OCI-LY1 (cell line): ENCODE results near the gene ADAMTSL4.

Experiments
- H2AFZ ChIP-seq: fragments of 200-600 bp; sonication (generic), shearing (Covaris generic); 2 replicates; pipeline ENCODE4 v1.6.0; 2014; ENCODE audit warnings: antibody characterized with exemption, mild to moderate bottlenecking, low read length
- H3F3A ChIP-seq: fragments of 200-600 bp; sonication (generic), shearing (Covaris generic); 2 replicates; pipeline ENCODE4 v1.6.0; 2014; ENCODE audit warnings: mild to moderate bottlenecking, antibody characterized with exemption, low read length, moderate library complexity; ENCODE audit not compliant: insufficient read depth
- H3K27ac ChIP-seq: fragments of 200-600 bp; sonication (generic); 2 replicates; pipeline ENCODE4 v1.5.1; 2014; ENCODE audit warnings: low read length, mixed run types, mild to moderate bottlenecking, low read depth; ENCODE audit not compliant: poor library complexity, severe bottlenecking
- H3K27me3 ChIP-seq: fragments of 200-600 bp; sonication (generic); 2 replicates; pipeline ENCODE4 v1.6.0; 2014; ENCODE audit warnings: antibody characterized with exemption, mild to moderate bottlenecking, low read length, moderate library complexity; ENCODE audit not compliant: insufficient read depth
- H3K36me3 ChIP-seq: fragments of 200-600 bp; sonication (generic); 2 replicates; pipeline ENCODE4 v1.6.1; 2014; ENCODE audit warnings: mild to moderate bottlenecking, antibody characterized with exemption, low read length, moderate library complexity, mixed read lengths; ENCODE audit not compliant: insufficient read depth
- H3K4me1 ChIP-seq: fragments of 200-600 bp; sonication (generic); 2 replicates; pipeline ENCODE4 v1.5.1; 2014; ENCODE audit warnings: mild to moderate bottlenecking, low read length, moderate library complexity; ENCODE audit not compliant: insufficient read depth, severe bottlenecking
- H3K4me2 ChIP-seq: fragments of 200-600 bp; sonication (generic), shearing (Covaris generic); 2 replicates; pipeline ENCODE4 v1.6.1; 2014; ENCODE audit warnings: low read length
- H3K4me3 ChIP-seq: fragments of 200-600 bp; sonication (generic); 2 replicates; pipeline ENCODE4 v1.5.1; 2014; ENCODE audit warnings: low read length, low read depth, mild to moderate bottlenecking, mixed read lengths; ENCODE audit not compliant: poor library complexity, severe bottlenecking
- H3K79me2 ChIP-seq: fragments of 200-600 bp; shearing (Covaris generic); 2 replicates; pipeline ENCODE4 v1.6.1; 2016; ENCODE audit warnings: mixed run types, low read length, mixed read lengths; ENCODE audit not compliant: insufficient read depth
- H3K9ac ChIP-seq: fragments of 200-600 bp; sonication (generic), shearing (Covaris generic); 2 replicates; pipeline ENCODE4 v1.6.1; 2014; ENCODE audit warnings: mild to moderate bottlenecking, low read length, mixed read lengths
- H3K9me2 ChIP-seq: fragments of 200-600 bp; sonication (generic), shearing (Covaris generic); 2 replicates; pipeline ENCODE4 v1.6.1; 2014; ENCODE audit warnings: low read depth, mild to moderate bottlenecking, low read length, mixed read lengths
- H3K9me3 ChIP-seq: fragments of 200-600 bp; shearing (Covaris generic); 2 replicates; pipeline ENCODE4 v1.6.1; 2014; ENCODE audit warnings: low read length, mixed read lengths
- H4K20me1 ChIP-seq: fragments of 200-600 bp; sonication (generic), shearing (Covaris generic); 2 replicates; pipeline ENCODE4 v1.6.0; 2016; ENCODE audit warnings: mild to moderate bottlenecking, low read length; ENCODE audit not compliant: insufficient read depth
- EZH2 ChIP-seq: fragments of 200-600 bp; sonication (generic), shearing (Covaris generic); IDR thresholded peaks from 2 replicates; pipeline ENCODE4 v1.8.0; 2017; ENCODE audit warnings: borderline replicate concordance, mixed run types, mild to moderate bottlenecking, antibody characterized with exemption, low read length, moderate library complexity, mixed read lengths
- TF ChIP-seq, protein P1 (sequence below): fragments of 200-600 bp; sonication (generic), shearing (Covaris generic); IDR thresholded peaks from 2 replicates; pipeline ENCODE4 v1.5.1; 2017; ENCODE audit warnings: mild to moderate bottlenecking, antibody characterized with exemption, low read length, moderate library complexity, mixed read lengths

ADAMTSL4 gene

GRCh38 chr1:150561254-150561973 is 12.2 kb downstream of the ADAMTSL4 start:
- Histone ChIP-seq H3K27ac (peak overlapping the region; percentile 99), H3K27me3 (no peaks in the 10 kb centered on the region), H3K4me1 (peaks cover 66% of the 10 kb centered on the region), H3K4me3 (peak overlapping the region; percentile 60), H3F3A (0 out of 2 replicates have a peak, but pooled peaks cover 7% of the 10 kb centered on the region), H3K9me3 (no peaks in the 10 kb centered on the region), H3K9me2 (no peaks in the 10 kb centered on the region), H4K20me1 (no peaks in the 10 kb centered on the region), H3K79me2 (no peaks in the 10 kb centered on the region), H3K36me3 (no peaks in the 10 kb centered on the region), H2AFZ (no peak overlapping the region), H3K4me2 (peak overlapping the region; percentile 84), H3K9ac (peak overlapping the region; percentile 76)
- TF ChIP-seq EZH2, result no peak
- TF ChIP-seq, protein P1, sequence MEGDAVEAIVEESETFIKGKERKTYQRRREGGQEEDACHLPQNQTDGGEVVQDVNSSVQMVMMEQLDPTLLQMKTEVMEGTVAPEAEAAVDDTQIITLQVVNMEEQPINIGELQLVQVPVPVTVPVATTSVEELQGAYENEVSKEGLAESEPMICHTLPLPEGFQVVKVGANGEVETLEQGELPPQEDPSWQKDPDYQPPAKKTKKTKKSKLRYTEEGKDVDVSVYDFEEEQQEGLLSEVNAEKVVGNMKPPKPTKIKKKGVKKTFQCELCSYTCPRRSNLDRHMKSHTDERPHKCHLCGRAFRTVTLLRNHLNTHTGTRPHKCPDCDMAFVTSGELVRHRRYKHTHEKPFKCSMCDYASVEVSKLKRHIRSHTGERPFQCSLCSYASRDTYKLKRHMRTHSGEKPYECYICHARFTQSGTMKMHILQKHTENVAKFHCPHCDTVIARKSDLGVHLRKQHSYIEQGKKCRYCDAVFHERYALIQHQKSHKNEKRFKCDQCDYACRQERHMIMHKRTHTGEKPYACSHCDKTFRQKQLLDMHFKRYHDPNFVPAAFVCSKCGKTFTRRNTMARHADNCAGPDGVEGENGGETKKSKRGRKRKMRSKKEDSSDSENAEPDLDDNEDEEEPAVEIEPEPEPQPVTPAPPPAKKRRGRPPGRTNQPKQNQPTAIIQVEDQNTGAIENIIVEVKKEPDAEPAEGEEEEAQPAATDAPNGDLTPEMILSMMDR, result no peak; the same call in 1 of the 2 replicates

- no peaks in the 10 kb centered on the region for H3K9me2 ChIP-seq
- H3K36me3 ChIP-seq, result no peaks in the 10 kb centered on the region
- H3K4me3 ChIP-seq, result peak overlapping the region; percentile 60
- no peak overlapping the region for H2AFZ ChIP-seq
- H3K4me2 ChIP-seq, result peak overlapping the region; percentile 84
- H3K4me1 ChIP-seq, result peaks cover 72% of the 10 kb centered on the region
- H3F3A ChIP-seq, result 0 out of 2 replicates have a peak, but pooled peaks cover 7% of the 10 kb centered on the region
- H4K20me1 ChIP-seq, result no peaks in the 10 kb centered on the region
- TF ChIP-seq, protein P1, result no peak
- no peak for TF ChIP-seq EZH2
- peak overlapping the region; percentile 76 for H3K9ac ChIP-seq
- peak overlapping the region; percentile 99 for H3K27ac ChIP-seq
- no peaks in the 10 kb centered on the region for H3K27me3 ChIP-seq
- no peaks in the 10 kb centered on the region for H3K79me2 ChIP-seq
- H3K9me3 ChIP-seq, result no peaks in the 10 kb centered on the region
These were observed 12.8 kb downstream of the ADAMTSL4 start for GRCh38 chr1:150561974-150562445.

DNA sequence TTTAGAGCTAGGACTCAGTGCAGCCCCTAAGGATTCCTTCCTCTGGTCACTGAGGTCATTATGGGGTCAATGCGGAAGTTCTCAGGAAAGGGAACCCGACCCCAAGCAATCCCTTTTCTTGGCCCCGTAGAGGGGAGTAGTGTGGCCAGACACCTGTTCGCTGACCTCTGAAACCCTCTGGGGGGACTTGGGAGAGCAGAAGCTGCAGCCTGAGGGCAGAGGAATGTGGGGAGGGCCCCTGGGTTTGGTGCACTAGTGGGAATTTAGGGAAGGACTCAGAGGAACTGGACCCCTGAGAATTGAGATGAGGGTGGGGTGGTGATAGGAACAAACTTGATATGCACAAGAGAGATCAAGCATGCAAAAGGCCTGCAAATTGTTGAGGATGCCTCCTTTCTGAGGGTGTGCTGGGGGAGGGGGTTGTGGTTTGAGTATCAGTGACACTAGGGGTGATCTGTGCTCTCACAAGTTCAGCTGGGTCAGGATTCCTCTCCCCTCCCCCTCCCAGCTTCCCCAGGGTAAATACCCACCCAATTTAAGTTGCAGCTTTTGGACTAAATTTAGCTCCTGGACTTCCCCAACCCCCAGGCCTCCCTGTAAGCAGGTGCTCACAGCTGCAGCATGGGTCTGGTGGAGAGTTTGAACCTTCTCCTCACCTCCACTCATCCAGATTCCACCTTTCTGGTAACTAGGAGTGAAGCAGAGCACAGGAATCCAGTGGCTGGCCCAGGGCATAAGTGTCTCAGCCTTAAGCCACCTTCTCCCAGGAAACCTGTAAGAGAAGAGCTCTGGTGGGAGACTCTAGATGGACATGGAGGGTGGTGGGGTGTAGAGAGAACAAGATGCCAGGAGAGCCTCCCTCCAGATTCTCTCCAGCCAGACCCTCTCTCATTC is 13.5 kb downstream of the ADAMTSL4 start:
- no peaks in the 10 kb centered on the region for H3K36me3 ChIP-seq
- no peak overlapping the region for H2AFZ ChIP-seq
- H3K4me1 ChIP-seq, result peaks cover 79% of the 10 kb centered on the region
- no peaks in the 10 kb centered on the region for H3K27me3 ChIP-seq
- peak overlapping the region; percentile 60 for H3K4me3 ChIP-seq
- peak overlapping the region; percentile 84 for H3K4me2 ChIP-seq
- no peaks in the 10 kb centered on the region for H3K79me2 ChIP-seq
- no peaks in the 10 kb centered on the region for H4K20me1 ChIP-seq
- no peaks in the 10 kb centered on the region for H3K9me2 ChIP-seq
- TF ChIP-seq, protein P1, result no peak
- TF ChIP-seq EZH2, result no peak
- H3K9ac ChIP-seq, result peak overlapping the region; percentile 76
- no peaks in the 10 kb centered on the region for H3K9me3 ChIP-seq
- H3K27ac ChIP-seq, result peak overlapping the region; percentile 99
- 0 out of 2 replicates have a peak, but pooled peaks cover 11% of the 10 kb centered on the region for H3F3A ChIP-seq
